IMR-90 (cell line): ENCODE measurements around the gene ZAP70. TPM values are rescaled to one million over a fixed set of nuclear protein-coding genes. Genes with fewer than 3 reads are reported as not detected.

Source experiments
- ATAC-seq: fragments of 200-7000 bp; cut with Tn5 transposase; 2 replicates; pipeline ENCODE4 v1.9.1; 2020; ENCODE audit warnings: low read depth, mild to moderate bottlenecking, moderate library complexity
- BruUV-seq: library from RNA; stranded (reverse); fragments of 400-500 nt; replicated peaks from 2 replicates; lab custom pipeline; 2021; lab: Mats Ljungman, UMichigan
- CTCF ChIA-PET: fragments of 300-600 bp; formaldehyde crosslinking; extraction: SDS; loops from one replicate; lab custom pipeline; 2021; ENCODE audit warnings: antibody characterized with exemption; lab: Yijun Ruan, JAX
- POLR2A ChIA-PET: fragments of 300-600 bp; sonication (Branson Sonifier 250); formaldehyde crosslinking; loops from one replicate; lab custom pipeline; 2022; ENCODE audit warnings: antibody characterized with exemption; ENCODE audit not compliant: unreplicated experiment; lab: Charles Lee
- DNase-seq: peaks from one replicate; pipeline ENCODE4 v3.0.0; 2013
- H2AFZ ChIP-seq: replicated peaks from 2 replicates; pipeline ENCODE3; 2013; ENCODE audit warnings: low read length, mild to moderate bottlenecking; ENCODE audit not compliant: poor library complexity
- H2AK5ac ChIP-seq: 2 replicates; pipeline ENCODE4 v1.6.1; 2013; ENCODE audit warnings: low read depth, low read length, inconsistent platforms
- H2AK9ac ChIP-seq: replicated peaks from 2 replicates; pipeline ENCODE3; 2013; ENCODE audit warnings: mild to moderate bottlenecking, low read depth, low read length, moderate library complexity; ENCODE audit not compliant: poor library complexity
- H2BK120ac ChIP-seq: 2 replicates; pipeline ENCODE4 v1.6.1; 2013; ENCODE audit warnings: low read depth, low read length, inconsistent platforms
- H2BK15ac ChIP-seq: 3 replicates; pipeline ENCODE4 v1.6.1; 2013; ENCODE audit warnings: low read depth, low read length, inconsistent platforms
- H2BK20ac ChIP-seq: 2 replicates; pipeline ENCODE4 v1.6.1; 2013; ENCODE audit warnings: low read depth, mild to moderate bottlenecking, inconsistent platforms, low read length, moderate library complexity
- H2BK5ac ChIP-seq: 2 replicates; pipeline ENCODE4 v1.6.1; 2013; ENCODE audit warnings: mild to moderate bottlenecking, low read depth, low read length, inconsistent platforms; ENCODE audit not compliant: poor library complexity, severe bottlenecking
- H3K14ac ChIP-seq: replicated peaks from 2 replicates; pipeline ENCODE4 v1.6.1; 2013; ENCODE audit warnings: low read depth, low read length, inconsistent platforms
- H3K18ac ChIP-seq: 2 replicates; pipeline ENCODE4 v1.6.1; 2013; ENCODE audit warnings: low read depth, low read length, control low read depth
- H3K23ac ChIP-seq: 2 replicates; pipeline ENCODE4 v1.6.1; 2013; ENCODE audit warnings: low read depth, low read length, inconsistent platforms
- H3K27ac ChIP-seq: 2 replicates; pipeline ENCODE4 v1.5.1; 2013; ENCODE audit warnings: mild to moderate bottlenecking, control low read depth, low read length; ENCODE audit not compliant: insufficient read depth
- H3K27me3 ChIP-seq: 2 replicates; pipeline ENCODE4 v1.6.1; 2013; ENCODE audit warnings: low read length; ENCODE audit not compliant: control insufficient read depth, insufficient read depth
- H3K36me3 ChIP-seq: 2 replicates; pipeline ENCODE4 v1.6.1; 2013; ENCODE audit warnings: low read length, mixed read lengths; ENCODE audit not compliant: control insufficient read depth, insufficient read depth
- H3K4ac ChIP-seq: 2 replicates; pipeline ENCODE4 v1.6.1; 2013; ENCODE audit warnings: low read depth, low read length, inconsistent platforms
- H3K4me1 ChIP-seq: 2 replicates; pipeline ENCODE4 v1.6.1; 2013; ENCODE audit warnings: low read length, mixed read lengths; ENCODE audit not compliant: control insufficient read depth, insufficient read depth
- H3K4me2 ChIP-seq: 2 replicates; pipeline ENCODE4 v1.6.1; 2013; ENCODE audit warnings: low read depth, mild to moderate bottlenecking, control low read depth, low read length, moderate library complexity
- H3K4me3 ChIP-seq: 2 replicates; pipeline ENCODE4 v1.5.1; 2013; ENCODE audit warnings: low read depth, mild to moderate bottlenecking, control low read depth, low read length, moderate library complexity; ENCODE audit not compliant: insufficient read depth
- H3K56ac ChIP-seq: 2 replicates; pipeline ENCODE4 v1.6.1; 2013; ENCODE audit warnings: low read length, inconsistent platforms; ENCODE audit not compliant: insufficient read depth; ENCODE audit errors: extremely low read depth
- H3K79me1 ChIP-seq, 2 experiments: 2 replicates each; pipeline ENCODE4 v1.6.1; 2013; ENCODE audit warnings: low read length in 2 of 2, inconsistent platforms in 1 of 2, low read depth in 1 of 2
- H3K9ac ChIP-seq: 2 replicates; pipeline ENCODE4 v1.6.1; 2013; ENCODE audit warnings: low read depth, low read length, control low read depth
- H3K9me1 ChIP-seq: 2 replicates; pipeline ENCODE4 v1.6.1; 2013; ENCODE audit warnings: low read length, inconsistent platforms; ENCODE audit not compliant: insufficient read depth
- H3K9me3 ChIP-seq: 2 replicates; pipeline ENCODE4 v1.6.1; 2013; ENCODE audit warnings: low read length; ENCODE audit not compliant: control insufficient read depth, insufficient read depth
- H4K20me1 ChIP-seq: 2 replicates; pipeline ENCODE4 v1.6.1; 2013; ENCODE audit warnings: low read length, inconsistent platforms; ENCODE audit not compliant: insufficient read depth
- H4K5ac ChIP-seq: 2 replicates; pipeline ENCODE4 v1.6.1; 2013; ENCODE audit warnings: mild to moderate bottlenecking, low read depth, low read length, control low read depth
- H4K8ac ChIP-seq, 2 experiments: 2 replicates each; pipeline ENCODE4 v1.6.1; 2013; ENCODE audit warnings: low read depth in 2 of 2, low read length in 2 of 2, control low read depth in 1 of 2, inconsistent platforms in 1 of 2
- H4K91ac ChIP-seq: 2 replicates; pipeline ENCODE4 v1.6.1; 2013; ENCODE audit warnings: low read depth, low read length, inconsistent platforms; ENCODE audit not compliant: insufficient read depth
- BHLHE40 ChIP-seq: fragments of 150-350 bp; IDR thresholded peaks from 2 replicates; pipeline ENCODE4 v1.6.1; 2016; ENCODE audit warnings: mild to moderate bottlenecking, low read depth, low read length
- CHD1 ChIP-seq: IDR thresholded peaks from 2 replicates; pipeline ENCODE4 v1.6.1; 2012; ENCODE audit warnings: low read depth, low read length, improper control_type of control experiment
- CTCF ChIP-seq: conservative IDR thresholded peaks from 2 replicates; pipeline ENCODE4 v1.5.1; 2012; ENCODE audit warnings: mild to moderate bottlenecking, low read depth, low read length, improper control_type of control experiment
- POLR2A ChIP-seq: IDR thresholded peaks from 2 replicates; pipeline ENCODE4 v1.6.1; 2012; ENCODE audit warnings: mild to moderate bottlenecking, low read depth, low read length
- RAD21 ChIP-seq: IDR thresholded peaks from 2 replicates; pipeline ENCODE4 v1.6.1; 2012; ENCODE audit warnings: low read length, improper control_type of control experiment
- WGBS, 2 experiments: methylation state at CpG; one replicate each; pipeline versions ENCODE4 v1.1.5 to v1.1.7; 2013; ENCODE audit warnings: missing lambda C conversion rate in 2 of 2; ENCODE audit not compliant: insufficient read length in 1 of 2; ENCODE audit errors: extremely low coverage in 2 of 2; 5-methylcytosine and 5-hydroxymethylcytosine counted together
- dilution Hi-C: fragments of 300-500 bp; cut with HindIII; formaldehyde crosslinking; loops from one replicate; pipeline ENCODE4 v1.14.3; 2018; ENCODE audit warnings: low sequenced_read_pairs; ENCODE audit not compliant: unreplicated experiment
- in situ Hi-C: fragments of 300-500 bp; cut with MboI; formaldehyde crosslinking; loops from 3 replicates; pipeline ENCODE4 v1.14.3; 2019; ENCODE audit warnings: low sequenced_read_pairs, inconsistent platforms, mixed read lengths
- intact Hi-C: fragments of 100-400 bp; cut with micrococcal nuclease; formaldehyde crosslinking; loops from 2 replicates; pipeline ENCODE4 v1.10.0; 2022
- polyA plus RNA-seq, 3 experiments: library from polyadenylated mRNA; depleted of rRNA; stranded (reverse); fragments of >200 nt; gene quantifications; 2 replicates each; pipeline ENCODE4 v1.2.3, GENCODE V29; 2012; ENCODE audit warnings: low replicate concordance in 1 of 3
- total RNA-seq: library from RNA; depleted of rRNA; stranded (reverse); fragments of >200 nt; gene quantifications from 2 replicates; pipeline ENCODE4 v1.2.3, GENCODE V29; 2012
- TF ChIP-seq, protein P1 (sequence below): fragments of 150-350 bp; IDR thresholded peaks from 2 replicates; pipeline ENCODE4 v1.6.1; 2017; ENCODE audit warnings: mild to moderate bottlenecking, antibody characterized with exemption, low read length, low read depth

The ZAP70 gene
- total and polyA plus RNA-seq, 2 of the 4 experiments (the other 2 are of a cell fraction) = under 0.01 to 0.09 TPM

DNA sequence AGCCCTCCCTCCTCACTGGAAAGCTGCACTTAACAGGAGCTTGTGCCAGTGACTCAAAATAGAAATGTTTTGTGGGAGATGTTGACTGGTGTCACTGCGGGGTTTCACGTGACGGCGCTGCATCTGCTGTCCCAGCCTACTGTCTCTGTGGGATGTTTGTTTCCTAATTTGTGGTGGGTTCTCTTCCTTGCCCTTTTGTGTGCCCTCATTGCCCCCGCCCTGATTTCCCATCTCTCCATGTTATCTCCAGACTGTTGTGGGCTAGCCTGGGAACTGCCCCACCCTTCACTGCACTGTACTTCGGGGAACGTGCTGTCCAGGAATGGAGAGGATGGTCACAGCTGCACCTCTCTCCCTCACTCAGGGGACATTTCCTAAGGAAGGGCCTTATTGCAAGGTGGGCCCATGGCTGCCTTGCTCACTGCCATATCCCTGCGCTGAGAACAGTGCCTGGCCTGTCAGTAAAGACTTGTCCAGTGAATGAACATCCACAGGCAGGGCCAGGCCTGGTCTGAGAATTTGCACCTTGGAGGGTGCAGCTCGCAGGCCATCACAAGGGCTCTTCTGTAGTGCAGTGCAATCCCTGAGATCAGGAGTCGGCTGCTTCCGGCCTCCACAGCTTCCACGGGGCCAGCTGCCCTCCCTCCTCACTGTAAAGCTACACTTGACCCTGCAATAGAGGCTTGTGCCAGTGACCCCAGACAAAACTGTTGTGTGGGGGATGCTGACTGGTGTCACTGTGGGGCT is 18.1 kb downstream of the ZAP70 start:
- Histone ChIP-seq H4K91ac (no peak overlapping the region), H3K4me1 (no peaks in the 10 kb centered on the region), H2BK120ac (no peak overlapping the region), H3K27me3 (peaks cover 2% of the 10 kb centered on the region; the same call in 1 of the 2 replicates), H3K27ac (no peak overlapping the region), H3K18ac (no peak overlapping the region), H2AK5ac (no peak overlapping the region), H3K56ac (no peak overlapping the region), H3K4me2 (no peak overlapping the region), H3K79me1 (no peaks in the 10 kb centered on the region), H3K23ac (no peak overlapping the region), H3K14ac (no peak overlapping the region), H3K4me3 (no peak overlapping the region), H3K9ac (no peak overlapping the region), H4K20me1 (no peaks in the 10 kb centered on the region), H3K4ac (no peak overlapping the region), H4K8ac (no peak overlapping the region), H2BK5ac (no peak overlapping the region), H2AFZ (no peak overlapping the region), H2AK9ac (no peak overlapping the region), H2BK20ac (no peak overlapping the region), H3K9me1 (no peaks in the 10 kb centered on the region), H3K9me3 (peaks cover 4% of the 10 kb centered on the region; the same call in 1 of the 2 replicates), H3K36me3 (no peaks in the 10 kb centered on the region), H4K5ac (no peak overlapping the region), H2BK15ac (no peak overlapping the region)
- CTCF ChIA-PET = no interaction called here
- DNase-seq (no peak), ATAC-seq (no peak)
- dilution Hi-C loops (no loop called here), in situ Hi-C loops (no loop called here), intact Hi-C loops (no loop called here)
- POLR2A ChIA-PET = no interaction called here
- BruUV-seq = no TSS peak
- 68% methylated on average over 3 of the region's 12 CpGs; no CpG with 5 or more reads in 1 of the 2 experiments for WGBS, 2 experiments
- TF ChIP-seq, protein P1, sequence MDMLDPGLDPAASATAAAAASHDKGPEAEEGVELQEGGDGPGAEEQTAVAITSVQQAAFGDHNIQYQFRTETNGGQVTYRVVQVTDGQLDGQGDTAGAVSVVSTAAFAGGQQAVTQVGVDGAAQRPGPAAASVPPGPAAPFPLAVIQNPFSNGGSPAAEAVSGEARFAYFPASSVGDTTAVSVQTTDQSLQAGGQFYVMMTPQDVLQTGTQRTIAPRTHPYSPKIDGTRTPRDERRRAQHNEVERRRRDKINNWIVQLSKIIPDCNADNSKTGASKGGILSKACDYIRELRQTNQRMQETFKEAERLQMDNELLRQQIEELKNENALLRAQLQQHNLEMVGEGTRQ = no peak
- no peak for TF ChIP-seq CTCF
- no peak for TF ChIP-seq BHLHE40
- TF ChIP-seq POLR2A = no peak
- no peak for TF ChIP-seq CHD1
- no peak for TF ChIP-seq RAD21
